AG04449 (cell line): ENCODE measurements around the gene TRMT1.

ENCODE experiments used
- CTCF ChIA-PET: fragments of 350-600 bp; formaldehyde crosslinking; extraction: SDS; loops from one replicate; lab custom pipeline; 2021; ENCODE audit warnings: antibody characterized with exemption; lab: Yijun Ruan, JAX
- POLR2A ChIA-PET: fragments of 400-600, 350-600 bp; formaldehyde crosslinking; extraction: SDS; loops from one replicate; lab custom pipeline; 2020; ENCODE audit warnings: antibody characterized with exemption, inconsistent platforms; lab: Yijun Ruan, JAX
- DNase-seq: peaks from one replicate; pipeline ENCODE4 v3.0.0-alpha.2; 2010; ENCODE audit warnings: low read depth, low spot score
- H3K4me3 ChIP-seq: 2 replicates; pipeline ENCODE4 v1.5.1; 2011; ENCODE audit warnings: low read depth, mild to moderate bottlenecking, control low read depth, low read length
- TF ChIP-seq, protein P1 (sequence below): IDR thresholded peaks from one replicate; pipeline ENCODE4 v1.5.1; 2011; ENCODE audit warnings: mild to moderate bottlenecking, moderate library complexity, low read length, control low read depth, inconsistent platforms; ENCODE audit not compliant: insufficient read depth; ENCODE audit errors: missing control alignments

TRMT1 gene

DNA sequence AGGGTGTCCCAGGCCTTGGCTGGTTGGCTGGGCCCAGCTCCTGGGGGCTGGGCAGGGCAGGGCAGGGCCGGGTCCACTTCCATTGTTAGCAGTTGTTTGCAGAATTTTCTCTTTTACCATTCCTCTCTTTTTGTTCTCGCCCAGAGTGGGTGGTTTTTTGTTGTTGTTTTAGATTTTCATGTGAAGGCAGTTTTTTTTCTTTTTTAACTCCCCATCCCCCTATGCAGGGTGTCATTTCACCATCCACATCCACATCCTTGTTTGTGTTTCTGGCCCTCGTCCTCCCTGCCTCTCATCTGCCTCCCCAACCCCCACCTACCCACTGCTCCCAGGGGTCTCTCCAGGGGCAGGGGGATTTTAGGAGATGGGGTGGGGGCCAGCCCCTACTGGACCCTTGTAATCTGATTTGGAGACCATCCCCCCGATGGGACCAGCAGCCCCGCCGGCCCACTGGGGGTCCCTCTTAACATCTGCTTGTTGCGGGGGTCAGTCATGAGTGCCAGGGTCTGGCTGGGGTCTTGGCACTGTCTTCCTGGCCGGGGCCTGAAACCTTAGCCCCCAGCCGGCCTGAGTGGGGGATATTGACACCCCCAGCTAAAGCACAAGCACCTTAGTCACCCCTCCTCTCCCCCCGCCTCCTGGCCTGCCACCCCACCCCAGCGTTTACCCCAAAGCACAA is 23.2 kb upstream of the TRMT1 start:
- TF ChIP-seq, protein P1, sequence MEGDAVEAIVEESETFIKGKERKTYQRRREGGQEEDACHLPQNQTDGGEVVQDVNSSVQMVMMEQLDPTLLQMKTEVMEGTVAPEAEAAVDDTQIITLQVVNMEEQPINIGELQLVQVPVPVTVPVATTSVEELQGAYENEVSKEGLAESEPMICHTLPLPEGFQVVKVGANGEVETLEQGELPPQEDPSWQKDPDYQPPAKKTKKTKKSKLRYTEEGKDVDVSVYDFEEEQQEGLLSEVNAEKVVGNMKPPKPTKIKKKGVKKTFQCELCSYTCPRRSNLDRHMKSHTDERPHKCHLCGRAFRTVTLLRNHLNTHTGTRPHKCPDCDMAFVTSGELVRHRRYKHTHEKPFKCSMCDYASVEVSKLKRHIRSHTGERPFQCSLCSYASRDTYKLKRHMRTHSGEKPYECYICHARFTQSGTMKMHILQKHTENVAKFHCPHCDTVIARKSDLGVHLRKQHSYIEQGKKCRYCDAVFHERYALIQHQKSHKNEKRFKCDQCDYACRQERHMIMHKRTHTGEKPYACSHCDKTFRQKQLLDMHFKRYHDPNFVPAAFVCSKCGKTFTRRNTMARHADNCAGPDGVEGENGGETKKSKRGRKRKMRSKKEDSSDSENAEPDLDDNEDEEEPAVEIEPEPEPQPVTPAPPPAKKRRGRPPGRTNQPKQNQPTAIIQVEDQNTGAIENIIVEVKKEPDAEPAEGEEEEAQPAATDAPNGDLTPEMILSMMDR, result no peak
- no peak for DNase-seq
- CTCF ChIA-PET, result no interaction called here
- H3K4me3 ChIP-seq, result no peak overlapping the region
- POLR2A ChIA-PET, result no interaction called here

DNA sequence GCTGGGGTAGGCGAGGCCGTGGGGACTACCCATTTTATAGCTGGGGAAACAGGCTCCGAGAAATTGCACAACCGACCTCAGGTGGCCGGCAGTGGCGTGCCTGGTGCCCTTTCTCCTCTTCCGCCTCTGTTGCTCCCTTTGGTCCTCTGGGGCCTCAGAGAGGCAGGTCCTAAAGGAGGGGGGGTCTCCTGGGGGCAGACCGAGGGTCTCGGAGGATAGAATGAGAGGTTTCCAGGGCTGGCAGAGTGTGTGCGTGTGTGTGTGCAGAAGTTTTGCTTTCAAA is 22.3 kb upstream of the TRMT1 start:
- ChIA-PET CTCF (no interaction called here), POLR2A (interaction anchor here (1.0 kb wide), 1 partner anchor 14 kb away, joined by 3 read pairs; no protein-coding TSS in a partner anchor)
- DNase-seq, result no peak
- TF ChIP-seq, protein P1, result no peak
- H3K4me3 ChIP-seq, result no peak overlapping the region

DNA sequence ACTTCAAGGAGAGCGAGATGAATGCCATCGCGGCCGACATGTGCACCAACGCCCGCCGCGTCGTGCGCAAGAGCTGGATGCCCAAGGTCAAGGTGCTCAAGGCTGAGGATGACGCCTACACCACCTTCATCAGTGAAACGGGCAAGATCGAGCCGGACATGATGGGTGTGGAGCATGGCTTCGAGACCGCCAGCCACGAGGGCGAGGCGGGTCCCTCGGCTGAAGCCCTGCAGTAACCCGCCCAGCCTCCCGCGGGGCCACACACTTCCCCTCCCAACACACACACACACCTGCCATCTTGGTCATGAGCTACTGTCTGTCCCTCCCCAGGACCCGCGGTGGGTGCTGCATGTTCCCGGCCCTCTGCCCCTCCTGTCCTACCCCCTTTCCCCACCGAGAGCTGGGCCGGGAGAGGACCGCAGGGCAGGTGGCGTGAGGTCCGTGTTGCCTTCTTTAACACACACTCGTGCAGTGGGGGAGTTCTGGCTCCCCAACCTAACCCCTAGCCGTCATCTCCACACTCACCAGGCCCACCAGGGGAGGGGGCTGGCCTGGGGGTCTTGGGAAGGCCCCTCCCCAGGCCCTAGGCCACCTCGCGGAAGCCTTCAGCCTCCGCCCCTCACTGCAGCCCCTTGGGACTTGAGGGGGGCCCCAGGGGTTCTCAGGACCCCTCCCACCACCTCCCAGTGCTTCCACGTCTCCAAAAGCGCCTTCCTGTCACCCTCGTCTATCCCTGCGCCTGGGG is 21.8 kb upstream of the TRMT1 start:
- H3K4me3 ChIP-seq, result no peak overlapping the region
- POLR2A ChIA-PET, result interaction anchor here (1.0 kb wide), 1 partner anchor 14 kb away, joined by 3 read pairs; no protein-coding TSS in a partner anchor
- TF ChIP-seq, protein P1, result no peak
- CTCF ChIA-PET, result interaction anchor here (1.0 kb wide), 1 partner anchor 124 kb away, joined by 3 read pairs; no protein-coding TSS in a partner anchor
- no peak for DNase-seq

DNA sequence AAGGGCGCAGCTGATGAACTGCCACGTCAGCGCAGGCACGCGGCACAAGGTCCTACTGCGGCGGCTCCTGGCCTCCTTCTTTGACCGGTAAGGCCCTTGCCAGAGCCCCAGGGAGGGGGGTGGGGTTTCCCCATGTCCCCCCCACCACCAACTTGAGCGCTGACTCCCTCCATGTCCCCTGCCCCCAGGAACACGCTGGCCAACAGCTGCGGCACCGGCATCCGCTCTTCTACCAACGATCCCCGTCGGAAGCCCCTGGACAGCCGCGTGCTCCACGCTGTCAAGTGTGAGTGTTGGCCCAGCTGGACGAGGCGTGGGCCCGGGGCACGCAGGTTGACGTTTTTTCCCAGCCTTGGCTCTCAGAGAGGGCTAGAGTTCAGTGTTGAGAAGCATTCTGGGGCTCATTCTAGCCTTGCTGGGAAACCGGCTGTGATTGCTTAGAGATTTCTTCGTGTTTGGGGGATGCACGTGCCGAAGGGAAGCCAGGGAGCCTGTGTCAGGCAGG is 20.8 kb upstream of the TRMT1 start:
- H3K4me3 ChIP-seq, result no peak overlapping the region
- no peak for DNase-seq
- ChIA-PET CTCF (interaction anchor here (1.0 to 1.9 kb wide), 2 partner anchors 125 to 172 kb away, joined by 3 to 6 read pairs; no protein-coding TSS in a partner anchor), POLR2A (interaction anchor here (0.6 kb wide), 2 partner anchors 15 to 592 kb away, joined by 3 read pairs; no protein-coding TSS in a partner anchor)
- TF ChIP-seq, protein P1, result no peak

DNA sequence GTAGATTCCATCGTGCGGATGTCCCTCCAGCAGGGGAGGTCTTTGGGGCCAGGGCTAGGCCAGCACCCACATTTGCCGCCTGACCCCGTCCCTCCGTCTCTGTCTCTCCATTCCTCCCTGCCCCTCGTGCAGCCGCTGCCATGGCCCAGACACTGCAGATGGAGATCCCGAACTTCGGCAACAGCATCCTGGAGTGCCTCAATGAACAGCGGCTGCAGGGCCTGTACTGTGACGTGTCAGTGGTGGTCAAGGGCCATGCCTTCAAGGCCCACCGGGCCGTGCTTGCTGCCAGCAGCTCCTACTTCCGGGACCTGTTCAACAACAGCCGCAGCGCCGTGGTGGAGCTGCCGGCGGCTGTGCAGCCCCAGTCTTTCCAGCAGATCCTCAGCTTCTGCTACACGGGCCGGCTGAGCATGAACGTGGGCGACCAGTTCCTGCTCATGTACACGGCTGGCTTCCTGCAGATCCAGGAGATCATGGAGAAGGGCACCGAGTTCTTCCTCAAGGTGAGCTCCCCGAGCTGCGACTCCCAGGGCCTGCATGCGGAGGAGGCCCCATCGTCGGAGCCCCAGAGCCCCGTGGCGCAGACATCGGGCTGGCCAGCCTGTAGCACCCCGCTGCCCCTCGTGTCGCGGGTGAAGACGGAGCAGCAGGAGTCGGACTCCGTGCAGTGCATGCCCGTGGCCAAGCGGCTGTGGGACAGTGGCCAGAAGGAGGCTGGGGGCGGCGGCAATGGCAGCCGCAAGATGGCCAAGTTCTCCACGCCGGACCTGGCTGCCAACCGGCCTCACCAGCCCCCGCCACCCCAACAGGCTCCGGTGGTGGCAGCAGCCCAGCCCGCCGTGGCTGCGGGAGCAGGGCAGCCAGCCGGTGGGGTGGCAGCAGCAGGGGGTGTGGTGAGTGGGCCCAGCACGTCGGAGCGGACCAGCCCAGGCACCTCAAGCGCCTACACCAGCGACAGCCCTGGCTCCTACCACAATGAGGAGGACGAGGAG is 18.8 kb upstream of the TRMT1 start:
- DNase-seq, result no peak
- no peak overlapping the region for H3K4me3 ChIP-seq
- POLR2A ChIA-PET, result no interaction called here
- CTCF ChIA-PET, result interaction anchor here (0.7 to 2.1 kb wide), 3 partner anchors 15 to 170 kb away, joined by 3 to 6 read pairs (median 6); partner anchors contain the start of genes IER2 and STX10
- TF ChIP-seq, protein P1, result no peak
